HK-2 (cell line): ENCODE measurements around the gene PRRG3.
A peak's percentile ranks its signal among the peaks of the same experiment; 100 is the strongest.
"Not testable (repeated sequence)": the region's sequence is repeated elsewhere in the genome, so short reads cannot be mapped to it uniquely, and the experiment has no call there.

Experiments
- DNase-seq: peaks from one replicate; pipeline ENCODE4 v3.0.0-alpha.2; 2018; ENCODE audit not compliant: unreplicated experiment

The PRRG3 gene

DNA sequence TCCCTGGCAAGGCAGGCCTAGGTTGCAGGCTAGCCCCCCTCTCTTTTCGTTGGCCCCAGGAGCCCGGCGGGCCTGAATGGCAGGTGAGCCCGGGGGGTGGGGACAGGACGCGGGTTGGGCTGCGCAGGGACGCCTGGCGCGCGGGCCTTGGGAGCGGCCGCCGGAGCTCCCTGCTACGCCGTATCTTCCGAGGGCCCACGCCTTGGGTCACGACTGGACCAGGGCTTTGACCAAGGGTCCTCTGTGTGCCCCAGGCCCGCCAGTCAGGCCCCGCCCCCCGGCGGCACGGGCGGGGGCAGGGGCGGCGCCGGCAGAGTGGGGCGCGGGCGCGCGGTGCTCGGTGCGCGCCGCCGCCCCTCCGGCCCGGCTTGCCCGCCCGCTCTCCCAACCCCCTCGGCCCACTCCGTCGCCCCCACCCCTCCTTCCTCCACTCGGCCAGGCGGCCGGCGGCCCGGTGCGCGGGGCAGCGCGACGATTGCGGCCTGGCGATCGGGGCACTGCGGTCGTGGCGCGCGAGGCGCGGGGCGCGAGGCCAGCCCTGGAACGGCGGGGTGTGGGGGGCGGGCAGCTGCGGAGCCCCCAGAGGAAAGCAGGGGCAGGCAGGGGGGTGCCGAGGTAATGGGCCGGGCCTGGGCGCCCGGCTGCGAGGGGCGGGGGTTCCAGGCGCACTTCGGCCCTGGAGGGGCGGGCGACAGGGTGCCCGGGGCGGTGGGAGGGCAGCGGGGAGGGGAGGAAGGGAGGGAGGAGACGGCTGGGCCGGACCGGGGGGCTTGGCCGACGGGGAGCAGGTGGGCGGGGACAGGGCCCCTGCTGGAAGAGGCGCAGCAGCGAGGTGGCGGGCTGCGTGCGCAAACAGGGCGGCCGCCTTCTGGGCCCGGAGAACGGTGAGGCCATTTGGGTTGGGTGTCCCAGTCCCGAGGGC is at the start of gene PRRG3:
Gene PRRG3 (plus strand): TSS at position 798 of the 922 bp plus-strand sequence. CDS start 3,357 bp downstream, outside the sequence.
- DNase-seq: no peak

DNA sequence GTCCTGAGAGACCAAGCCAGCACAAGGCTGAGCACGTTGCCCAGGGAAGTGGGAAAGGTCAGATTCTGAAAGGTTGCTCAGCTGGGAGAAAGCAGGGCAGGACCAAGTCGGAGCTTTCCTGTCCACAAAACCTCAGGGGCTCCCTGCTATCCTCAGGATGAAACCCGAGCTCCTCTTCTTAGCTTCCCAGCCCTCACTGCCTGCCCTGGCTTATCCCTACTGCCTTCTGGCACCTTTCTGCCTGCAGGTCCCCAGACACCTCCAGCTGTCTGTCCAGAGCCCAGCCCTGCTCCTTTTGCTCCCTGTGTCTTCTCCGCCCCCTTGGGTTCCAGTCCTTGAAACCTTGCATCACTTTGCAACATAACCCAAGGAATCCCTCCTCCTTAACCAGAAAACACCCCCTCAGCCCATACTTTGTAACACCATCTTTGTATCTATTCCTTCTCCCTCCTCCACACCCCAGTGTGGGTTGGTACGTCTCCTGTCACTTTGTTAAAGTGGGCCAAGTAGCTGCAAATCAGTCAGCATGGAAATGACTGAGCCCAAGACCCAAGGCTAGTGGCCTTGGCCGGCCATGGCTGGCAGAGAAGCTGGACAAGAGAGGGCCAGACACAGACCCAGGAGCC is 20.0 kb upstream of the PRRG3 start:
- no peak for DNase-seq

DNA sequence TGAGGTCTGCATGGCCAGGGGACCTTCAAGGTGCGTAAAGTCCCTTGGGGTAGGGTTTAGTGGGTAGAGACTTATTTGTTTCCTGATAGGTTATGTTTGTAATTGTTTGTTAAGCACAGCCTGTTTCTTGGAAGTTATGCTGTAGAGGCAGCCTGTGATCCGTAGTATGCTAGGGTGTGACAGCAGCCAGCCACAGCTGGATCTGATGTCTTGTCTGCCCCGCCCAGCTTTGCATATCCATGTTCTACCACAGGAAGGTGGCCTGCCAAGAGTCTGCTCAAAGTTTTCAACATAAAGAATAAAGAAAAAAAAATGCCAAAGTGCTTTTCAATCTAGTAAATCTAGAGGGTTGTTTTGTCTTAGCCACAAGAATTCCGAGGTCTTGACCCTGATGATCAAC is 19.1 kb upstream of the PRRG3 start:
- no peak for DNase-seq

DNA sequence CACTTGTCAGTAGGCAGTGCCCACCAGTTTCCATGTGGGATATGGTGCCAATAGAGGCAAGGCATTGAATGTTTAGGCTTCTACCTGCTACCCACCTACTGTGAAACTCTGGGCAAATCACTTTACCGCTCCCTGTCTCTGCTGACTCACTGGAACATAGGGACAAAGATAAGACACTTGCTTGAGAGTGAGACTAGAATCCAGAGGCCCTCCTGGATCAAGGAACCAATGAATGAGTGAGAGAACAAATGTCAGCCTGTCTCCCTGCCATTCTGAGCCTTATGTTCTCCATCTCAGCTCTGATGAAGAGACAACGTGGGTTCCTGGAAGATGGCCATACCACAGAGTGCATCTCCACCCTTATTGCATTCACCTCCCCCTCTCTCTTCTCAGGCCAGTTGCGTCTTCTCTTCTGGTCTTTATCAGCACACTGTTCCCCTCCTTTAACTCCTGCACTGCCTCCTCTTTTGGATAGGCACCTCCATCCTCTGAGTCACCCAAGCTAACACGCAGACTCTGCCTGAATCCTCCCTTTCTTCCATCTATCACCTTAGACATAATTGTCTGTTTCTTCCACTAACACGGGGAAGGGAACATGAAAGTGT is 15.4 kb upstream of the PRRG3 start:
- DNase-seq: no peak

DNA sequence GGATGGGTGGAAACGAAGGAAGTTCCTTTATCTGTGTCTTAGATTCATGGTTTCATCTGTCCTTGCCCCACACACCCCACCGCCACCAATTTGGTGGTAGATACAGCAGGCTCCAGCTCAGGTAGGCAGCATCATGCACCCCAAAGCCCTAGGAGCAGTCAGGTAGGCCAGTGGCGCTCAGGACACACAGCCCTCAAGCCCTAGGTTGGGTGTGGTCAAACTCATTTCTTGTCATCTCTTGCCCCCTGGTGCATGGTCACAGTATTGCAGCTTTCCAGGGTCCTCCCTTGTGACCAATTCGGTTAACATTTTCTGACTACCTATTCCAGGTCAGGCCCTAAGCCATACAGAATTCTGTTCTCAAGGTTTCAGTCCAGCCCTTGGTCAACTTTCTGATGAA is 14.5 kb upstream of the PRRG3 start:
- DNase-seq: peak; percentile 42

DNA sequence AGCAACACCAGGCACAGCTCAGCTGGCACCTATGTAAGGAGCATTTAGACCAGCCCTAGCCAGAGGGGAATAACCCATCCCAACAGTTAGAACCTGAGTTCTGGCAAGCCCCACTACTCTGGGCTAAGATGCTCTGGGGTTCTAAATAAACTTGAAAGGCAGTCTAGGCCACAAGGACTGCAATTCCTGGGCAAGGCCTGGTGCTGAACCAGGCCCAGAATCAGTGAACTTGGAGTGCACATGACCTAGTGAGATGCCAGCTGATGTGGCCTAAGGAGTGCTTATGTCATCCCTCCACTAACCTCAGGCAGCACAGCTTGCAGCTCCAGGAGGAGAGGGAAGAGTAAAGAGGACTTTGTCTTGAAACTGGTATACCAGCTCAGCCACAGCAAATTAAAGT is 7.6 kb upstream of the PRRG3 start:
- DNase-seq: no peak

DNA sequence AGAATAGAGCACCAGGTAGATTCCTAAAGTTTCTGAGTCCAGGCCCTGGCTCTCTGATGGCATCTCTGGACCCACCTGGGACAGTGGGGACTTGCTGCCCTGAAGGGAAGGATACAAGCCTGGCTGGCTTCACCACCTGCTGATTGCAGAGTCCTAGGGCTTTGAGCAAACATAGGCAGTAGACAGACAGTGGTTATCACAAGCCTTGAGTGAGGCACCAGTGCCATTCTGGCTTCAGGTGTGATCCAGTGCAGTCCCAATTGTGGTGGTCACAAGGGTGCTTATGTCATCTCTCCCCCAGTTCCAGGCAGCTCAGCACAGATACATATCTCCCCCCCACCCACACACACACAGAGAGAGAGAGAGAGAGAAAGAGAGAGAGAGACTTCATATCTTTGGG is 6.6 kb upstream of the PRRG3 start:
- no peak for DNase-seq

DNA sequence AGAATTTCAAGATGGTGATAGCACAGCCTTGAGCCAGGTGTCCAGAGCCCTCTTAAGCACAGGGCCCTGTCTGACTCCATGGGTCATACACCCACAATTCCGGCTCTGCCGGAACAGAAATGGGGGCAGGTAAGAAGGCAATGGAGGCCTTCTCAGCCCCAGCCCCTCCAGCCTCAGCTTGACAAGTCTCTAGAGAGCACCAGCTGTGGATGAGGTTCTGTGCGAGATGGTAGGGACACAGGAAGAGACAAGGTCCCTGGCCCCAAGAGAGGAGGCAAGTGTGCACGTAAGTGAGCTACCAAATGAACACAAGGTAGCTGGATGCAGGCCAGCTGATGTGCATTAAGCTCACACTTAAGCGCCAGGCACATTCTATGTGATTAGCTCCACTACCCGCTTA is 2.4 kb upstream of the PRRG3 start:
- DNase-seq: no peak

DNA sequence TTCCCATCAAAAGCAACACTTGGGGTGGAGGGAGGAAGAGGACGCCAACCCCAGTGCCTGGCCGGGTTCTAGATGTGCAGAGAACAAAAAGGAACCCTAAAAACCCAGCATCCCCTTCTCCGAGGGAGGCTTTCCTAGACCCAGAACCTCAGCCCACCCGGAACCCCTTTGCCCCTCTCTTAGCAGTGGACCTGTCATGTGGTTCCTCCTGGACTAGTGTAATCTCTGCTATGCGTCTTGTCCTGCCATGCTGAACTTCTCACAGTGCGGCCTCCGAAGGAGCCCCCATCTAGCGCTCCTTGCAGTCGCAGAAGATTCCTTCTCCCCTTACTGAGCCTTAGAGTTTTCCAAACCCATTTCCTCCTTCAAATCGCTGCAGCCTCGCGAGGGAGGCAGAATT is 1.1 kb upstream of the PRRG3 start:
- DNase-seq: no peak

DNA sequence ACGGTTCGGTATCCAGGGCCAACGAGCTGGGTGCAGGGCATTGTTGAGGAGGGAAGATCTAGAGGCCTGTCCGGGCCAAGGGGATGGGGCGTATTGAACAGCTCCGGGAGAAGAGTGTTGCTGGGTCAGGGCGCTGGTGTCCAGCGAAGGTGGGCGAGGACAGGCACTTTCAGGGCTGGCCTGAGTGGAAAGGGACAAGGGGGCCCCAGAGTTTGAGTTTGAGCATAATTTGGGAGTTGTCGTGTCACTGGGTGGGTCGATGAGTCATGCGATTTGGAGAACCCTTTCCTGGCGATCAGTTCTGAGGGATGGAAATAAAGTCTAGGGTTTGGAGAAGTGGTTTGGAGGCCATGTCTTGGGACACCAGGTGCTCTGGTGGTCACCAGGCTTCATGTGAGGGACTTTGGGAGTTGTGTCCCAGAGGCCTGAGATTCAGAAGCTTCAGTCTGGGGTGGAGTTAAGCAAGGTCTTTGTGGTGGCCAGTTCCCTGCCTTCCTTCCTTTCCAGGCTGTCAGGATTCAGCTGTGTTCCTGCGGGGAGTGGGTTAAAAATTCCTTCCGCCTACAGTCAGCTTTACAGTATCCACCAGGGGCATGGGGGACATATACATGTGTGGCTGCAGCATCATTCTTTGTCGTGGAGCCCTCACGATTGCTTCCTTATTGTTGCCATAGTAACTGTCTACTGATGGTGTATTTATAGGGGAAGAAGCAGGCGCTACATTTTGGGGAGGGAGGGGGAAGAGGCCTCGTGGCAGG is 504 bp downstream of the PRRG3 start:
- no peak for DNase-seq

DNA sequence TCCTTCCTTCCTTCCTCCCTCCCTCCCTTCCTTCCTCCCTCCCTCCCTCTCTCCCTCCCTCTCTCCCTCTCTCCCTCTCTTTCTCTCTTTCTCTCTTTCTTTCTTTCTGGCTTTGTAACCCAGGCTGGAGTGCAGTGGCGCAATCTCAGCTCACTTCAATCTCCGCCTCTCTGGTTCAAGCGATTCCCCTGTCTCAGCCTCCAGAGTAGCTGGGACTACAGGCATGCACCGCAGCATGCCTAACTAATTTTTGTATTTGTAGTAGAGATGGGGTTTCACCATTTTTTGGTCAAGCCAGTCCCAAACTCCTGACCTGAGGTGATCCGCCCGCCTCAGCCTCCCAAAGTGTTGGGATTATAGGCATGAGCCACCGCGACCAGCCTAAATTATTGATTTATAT is 1.8 kb downstream of the PRRG3 start:
- not testable (repeated sequence) for DNase-seq

DNA sequence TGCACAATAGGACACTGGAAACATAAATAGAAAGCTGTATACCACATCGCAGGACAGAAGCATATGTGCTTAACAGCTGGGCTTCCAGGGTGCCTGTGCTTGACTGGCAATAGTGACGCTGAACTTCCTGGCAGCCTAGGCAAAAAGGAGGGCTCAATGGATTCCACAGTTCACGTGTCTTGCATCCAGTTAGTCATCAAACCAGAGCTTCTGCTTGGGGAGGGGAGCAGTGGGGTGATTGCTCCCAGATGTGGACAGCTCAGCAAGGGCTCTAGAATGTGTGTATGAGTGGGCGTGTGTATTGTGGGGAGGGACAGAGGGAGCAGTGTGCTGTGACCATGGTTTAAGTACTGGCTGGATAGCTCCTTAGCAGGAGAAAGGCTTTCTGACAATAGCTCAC is 2.3 kb downstream of the PRRG3 start:
- no peak for DNase-seq

DNA sequence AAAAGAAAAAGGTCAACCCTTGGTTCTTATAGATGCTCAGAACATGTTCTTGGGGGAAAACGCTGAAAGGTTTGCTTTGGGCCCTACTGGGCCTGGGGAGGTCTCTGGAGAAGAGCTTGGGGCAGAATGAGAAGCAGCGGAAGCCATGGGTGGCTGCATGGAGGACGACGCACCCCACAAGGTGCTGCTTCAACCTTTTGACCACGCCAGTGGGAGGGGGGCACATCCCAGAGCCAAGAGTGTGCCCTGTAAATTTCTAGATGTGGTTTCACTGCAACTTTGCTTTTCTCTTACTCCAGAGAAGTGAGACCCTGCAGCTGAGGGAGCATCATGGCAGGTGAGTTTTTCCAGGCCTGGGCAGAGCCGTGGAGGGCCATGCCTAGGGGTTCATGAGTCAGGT is 3.2 kb downstream of the PRRG3 start:
- no peak for DNase-seq

DNA sequence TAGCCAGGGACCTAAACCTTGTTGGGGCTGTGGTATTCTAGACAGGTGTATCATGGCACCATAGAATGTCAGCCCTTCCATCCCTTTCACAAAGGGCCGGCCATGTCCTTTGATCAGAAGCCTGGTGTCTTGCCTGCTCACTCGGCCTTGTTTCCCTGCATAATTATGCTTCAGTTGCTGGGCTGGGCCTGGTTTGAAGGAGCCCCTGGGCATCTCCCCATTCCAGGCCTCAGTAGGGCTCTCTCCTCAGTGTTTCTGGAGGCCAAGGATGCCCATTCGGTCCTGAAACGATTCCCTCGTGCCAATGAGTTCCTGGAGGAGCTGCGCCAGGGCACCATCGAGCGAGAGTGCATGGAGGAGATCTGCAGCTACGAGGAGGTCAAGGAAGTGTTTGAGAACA is 4.5 kb downstream of the PRRG3 start:
- DNase-seq: no peak

DNA sequence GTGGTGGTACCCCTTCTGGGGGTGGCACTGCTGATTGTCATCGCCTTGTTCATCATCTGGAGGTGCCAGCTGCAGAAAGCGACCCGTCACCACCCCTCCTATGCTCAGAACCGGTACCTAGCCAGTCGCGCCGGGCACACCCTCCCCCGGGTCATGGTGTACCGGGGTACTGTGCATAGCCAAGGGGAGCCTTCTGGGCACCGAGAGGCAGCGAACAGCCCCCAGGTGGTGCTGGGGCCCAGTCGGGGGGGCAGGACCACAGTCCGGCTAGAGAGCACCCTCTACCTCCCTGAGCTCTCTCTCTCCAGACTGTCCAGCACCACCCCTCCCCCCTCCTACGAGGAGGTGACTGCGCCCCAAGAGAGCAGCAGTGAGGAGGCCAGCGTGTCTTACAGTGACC is 5.3 kb downstream of the PRRG3 start:
- no peak for DNase-seq

DNA sequence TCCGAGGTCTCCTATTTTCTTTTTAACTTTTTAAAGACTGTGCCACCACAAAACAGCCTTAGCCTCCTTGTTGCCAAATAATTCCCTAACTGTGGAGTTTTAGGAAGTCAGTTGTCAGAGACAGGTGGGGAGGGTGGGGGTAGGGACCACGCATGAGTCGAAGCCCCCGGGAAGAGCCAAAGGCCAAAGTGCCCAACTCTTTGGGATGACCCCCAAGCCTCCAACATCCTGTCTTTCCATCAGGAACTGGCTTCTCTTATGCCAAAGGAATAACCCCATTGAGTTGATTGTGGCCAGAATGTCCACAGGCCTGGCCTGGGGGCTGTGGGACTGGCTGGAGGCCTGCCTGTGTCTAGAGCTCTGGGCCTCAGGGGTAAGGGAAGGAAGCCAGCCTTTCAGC is 5.8 kb downstream of the PRRG3 start:
- DNase-seq: no peak

DNA sequence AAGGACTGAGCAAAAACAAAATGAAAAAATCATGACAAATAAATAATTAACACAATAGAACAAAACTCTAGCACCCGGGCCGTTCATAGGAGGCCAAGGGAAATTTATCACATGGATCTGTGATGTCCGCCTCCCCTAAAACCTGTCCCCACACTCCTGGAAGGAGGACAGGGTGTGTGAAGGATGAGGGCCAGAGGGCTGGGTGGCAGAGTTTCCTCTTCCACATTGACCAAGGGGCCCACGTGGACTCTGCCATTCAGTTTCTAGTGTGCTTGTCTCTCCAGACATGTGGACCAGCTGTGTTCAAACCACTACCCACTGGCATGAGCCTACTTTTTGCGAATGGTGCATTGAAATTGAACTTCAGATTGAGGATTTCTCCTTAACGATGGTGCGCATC is 6.3 kb downstream of the PRRG3 start:
- no peak for DNase-seq

DNA sequence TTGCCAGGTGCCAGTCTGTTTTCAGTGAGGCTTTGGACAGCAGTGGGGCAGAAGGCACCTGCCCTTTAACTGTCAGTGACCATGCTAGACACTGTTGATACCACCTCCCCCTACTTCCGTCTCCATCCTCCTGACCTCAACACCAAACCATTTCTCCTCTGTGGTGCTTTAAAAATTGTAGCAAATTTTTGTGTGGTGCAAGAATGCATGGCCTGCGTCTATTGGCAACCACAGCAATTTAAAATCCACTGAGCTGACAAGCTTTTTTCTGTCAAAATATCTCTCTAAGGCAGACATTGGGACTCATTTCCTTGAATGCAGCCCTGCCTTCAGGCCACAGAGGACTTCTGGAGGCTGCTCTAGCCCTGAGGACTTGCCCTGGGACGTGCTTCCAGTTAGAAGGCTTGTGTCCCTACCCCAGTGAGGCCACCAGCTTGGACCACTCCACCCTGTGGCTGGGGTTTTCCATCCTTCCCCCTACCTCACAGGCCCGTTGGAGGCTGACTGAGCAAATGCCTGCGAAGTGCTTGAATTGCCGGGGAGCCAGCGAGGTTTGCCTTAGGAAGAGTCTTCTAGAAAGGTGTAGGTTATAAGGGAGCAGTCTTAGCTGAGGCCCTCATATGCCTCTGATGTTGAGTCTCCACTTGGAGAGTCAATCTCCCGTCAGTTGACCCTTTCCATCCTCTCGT is 6.9 kb downstream of the PRRG3 start:
- DNase-seq: no peak

DNA sequence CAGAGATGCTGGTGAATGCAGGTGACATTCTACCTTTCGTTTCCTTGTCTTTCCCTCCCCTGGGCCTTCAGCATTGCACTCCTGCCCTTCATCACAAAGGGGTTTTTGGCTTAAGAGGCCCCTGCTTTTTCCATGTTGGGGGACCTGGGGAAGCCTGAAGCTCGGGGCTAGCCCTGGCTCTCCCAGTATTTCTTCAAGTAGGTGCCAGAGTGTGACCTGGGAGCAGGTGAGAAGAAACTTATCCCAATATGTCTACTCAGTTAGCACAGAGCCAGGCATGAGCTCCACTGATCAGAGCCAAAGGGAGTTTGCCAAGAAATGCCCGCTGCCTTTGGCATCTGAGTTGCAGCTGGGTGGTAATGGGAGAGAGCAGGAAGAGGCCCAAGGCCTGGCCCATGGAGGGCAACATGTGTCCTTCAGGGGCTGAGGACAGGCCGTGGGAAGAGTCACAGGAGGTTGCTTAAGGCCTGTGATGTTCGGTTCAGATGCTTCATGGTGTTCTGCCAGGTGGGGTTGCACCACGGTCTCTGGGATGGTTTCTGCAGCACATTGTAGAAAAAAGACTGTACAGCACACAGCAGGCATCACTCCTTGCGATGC is 7.6 kb downstream of the PRRG3 start:
- no peak for DNase-seq

DNA sequence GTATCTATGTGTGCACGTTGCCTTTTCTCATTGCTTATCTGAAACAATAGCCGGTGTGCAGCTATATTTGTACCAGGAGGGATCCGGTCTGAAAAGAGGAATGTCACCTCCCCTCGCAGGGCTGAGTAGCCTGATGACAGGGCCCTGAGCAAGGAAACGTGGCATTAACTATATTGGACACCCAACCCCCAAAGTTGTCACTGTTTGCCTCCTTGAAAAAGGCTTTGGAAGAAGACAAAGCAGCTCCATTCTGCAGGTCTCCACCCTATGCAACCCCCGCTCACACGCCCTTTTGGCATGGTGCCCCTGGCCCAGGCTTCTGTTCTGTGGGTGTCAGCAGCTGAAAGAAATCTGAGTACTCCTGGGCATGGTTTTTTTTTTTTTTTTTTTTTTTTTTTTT is 8.2 kb downstream of the PRRG3 start:
- DNase-seq: no peak

DNA sequence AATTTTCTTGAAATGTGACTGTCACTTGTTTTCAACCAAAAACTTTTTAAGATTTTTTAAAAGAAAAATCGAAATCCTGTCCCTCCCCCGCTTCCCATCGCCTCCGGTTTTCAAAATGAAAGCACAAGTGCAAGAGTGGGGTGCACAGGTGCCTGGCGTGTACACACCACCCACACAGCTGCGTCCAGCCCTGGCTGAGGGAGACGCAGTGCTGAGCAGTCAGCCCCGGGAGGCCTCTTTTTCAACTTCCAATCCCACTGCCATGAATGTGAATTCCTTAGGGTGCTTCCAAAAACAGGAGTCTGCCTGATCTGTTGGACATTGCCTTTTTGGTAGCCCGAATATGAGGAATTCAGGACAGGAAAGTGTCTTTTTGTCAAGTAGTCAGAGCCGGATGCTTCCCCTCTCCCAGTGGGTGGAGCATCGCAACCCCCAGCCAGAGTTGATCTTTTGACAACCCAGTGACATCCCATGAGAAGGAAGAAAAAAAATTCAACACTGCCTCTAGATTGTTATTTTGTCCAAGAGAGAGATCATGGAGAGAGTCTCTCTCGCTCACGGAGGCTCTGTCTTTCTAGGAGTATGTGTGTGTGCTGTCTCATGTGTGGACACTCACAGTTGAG is 8.9 kb downstream of the PRRG3 start:
- DNase-seq: no peak
